Medulla oblongata (tissue), 1 donor: Measurements from ENCODE around the gene SLC12A4.
"Not testable (repeated sequence)": the region's sequence is repeated elsewhere in the genome, so short reads cannot be mapped to it uniquely, and the experiment has no call there.

Experiments used
- DNase-seq: peaks from one replicate; pipeline ENCODE4 v3.0.0-alpha.2; 2015; ENCODE audit errors: extremely low spot score

Gene SLC12A4

GRCh38 chr16:67987460-67988160, 19.2 kb upstream of the SLC12A4 start:
- DNase-seq, result peak; percentile 69

DNA sequence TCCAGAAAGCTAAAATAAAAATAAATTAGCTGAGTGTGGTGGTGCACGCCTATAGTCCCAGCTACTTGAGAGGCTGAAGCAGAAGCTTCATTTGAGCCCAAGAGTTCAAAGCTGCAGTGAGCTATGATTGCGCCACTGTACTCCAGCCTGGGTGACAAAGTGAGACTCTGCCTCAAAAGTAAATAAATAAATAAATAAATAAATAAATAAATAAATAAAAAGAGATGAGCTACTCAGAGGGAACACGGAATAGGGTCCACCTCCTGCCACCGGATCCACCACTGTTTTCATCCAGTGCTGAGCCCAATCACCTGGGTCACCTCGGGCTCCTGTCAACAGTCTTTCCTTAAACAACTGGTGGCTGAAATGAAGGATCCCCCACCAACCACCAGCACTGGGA, 18.5 kb upstream of the SLC12A4 start:
- no peak for DNase-seq

DNA sequence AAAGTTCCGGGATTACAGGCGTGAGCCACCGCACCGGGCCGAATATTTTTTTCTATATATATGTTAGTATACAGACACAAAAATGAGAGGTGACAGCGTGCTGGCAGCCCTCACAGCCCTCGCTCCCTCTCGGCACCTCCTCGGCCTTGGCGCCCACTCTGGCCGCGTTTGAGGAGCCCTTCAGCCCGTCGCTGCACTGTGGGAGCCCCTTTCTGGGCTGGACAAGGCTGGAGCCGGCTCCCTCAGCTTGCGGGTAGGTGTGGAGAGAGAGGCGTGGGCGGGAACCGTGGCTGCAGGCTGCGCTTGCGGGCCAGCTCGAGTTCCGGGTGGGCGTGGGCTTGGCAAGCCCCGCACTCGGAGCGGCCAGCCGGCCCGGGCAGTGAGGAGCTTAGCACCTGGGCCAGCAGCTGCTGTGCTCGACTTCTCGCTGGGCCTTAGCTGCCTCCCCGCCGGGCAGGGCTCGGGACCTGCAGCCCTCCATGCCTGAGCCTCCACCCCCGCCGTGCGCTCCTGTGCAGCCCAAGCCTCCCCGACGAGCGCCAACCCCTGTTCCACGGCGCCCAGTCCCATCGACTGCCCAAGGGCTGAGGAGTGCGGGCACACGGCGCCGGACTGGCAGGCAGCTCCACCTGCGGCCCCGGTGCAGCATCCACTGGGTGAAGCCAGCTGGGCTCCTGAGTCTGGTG, 13.7 kb upstream of the SLC12A4 start:
- DNase-seq, result no peak

DNA sequence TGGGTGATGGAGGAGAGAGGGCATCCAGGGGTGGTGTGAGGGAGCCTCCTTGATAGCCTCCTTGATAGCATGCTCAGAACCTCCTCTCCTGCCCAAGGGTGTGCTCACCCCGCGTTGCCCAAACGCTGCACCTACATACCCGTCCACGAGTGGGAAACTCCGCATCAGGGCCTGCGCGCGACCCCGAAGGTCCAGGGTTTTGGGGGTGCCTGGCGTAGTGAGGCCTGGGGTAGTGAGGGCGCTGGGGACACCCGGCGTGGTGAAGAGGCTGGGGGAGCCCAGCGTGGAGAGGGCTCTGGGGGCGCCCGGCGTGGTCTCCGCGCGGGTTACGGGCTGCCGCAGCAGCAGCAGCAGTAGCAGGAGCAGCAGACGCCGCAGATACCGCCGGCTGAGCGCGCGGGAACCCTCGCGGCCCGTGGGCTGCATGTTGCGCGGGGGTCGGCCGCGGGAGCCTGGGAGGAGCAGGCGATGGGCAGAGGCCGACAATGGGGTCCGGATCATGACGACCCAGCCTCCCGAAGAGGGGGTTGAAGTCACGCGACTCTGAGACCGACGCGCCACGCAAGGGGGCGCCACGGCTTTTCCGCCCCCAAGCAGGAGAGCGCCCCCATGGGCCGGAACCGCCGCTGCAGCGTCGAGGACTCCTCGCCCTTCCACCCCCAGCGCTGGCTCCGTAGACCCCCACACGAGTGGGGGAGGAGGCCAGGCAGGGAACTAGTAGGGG, 11.7 kb upstream of the SLC12A4 start, which contains the start of gene DPEP3:
DPEP3 (minus strand) TSS at position 545 of the 724 bp plus-strand sequence; CDS start at position 426, 119 bp downstream.
- no peak for DNase-seq

DNA sequence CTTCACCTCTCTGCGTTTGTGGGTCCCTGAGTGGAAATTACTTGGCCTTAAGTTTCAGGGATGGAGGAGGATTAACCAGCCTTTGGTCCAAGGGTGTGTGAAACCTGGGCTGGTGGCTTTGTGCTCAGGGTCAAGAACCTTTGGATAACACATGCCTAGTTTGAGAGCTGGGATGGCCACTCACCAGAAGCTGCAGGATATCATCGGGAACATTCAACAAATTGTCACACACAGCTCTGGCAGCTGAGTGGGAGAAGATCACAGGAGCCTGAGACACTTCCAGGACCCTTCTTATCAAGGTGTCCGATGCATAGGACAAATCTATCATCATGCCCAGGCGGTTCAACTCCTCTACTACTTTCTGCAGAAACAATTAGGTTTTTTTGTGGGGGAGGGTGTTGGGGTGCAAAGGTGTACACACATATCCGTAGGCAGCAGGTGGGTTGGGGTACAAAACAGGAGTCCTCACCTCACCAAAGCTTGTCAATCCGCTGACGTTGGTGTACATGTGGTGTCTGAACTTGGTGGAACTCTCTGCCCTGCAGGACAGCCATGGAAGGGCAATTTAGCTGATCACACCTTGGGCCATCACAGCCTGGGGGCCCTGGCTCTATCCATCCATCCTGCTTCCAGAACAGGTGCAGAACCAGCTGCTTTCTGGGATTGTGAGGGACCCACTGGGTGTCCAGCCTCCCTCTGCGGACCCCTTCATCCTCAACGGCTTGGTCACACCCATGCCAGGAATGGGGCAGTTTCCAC, 9.2 kb upstream of the SLC12A4 start:
- no peak for DNase-seq

GRCh38 chr16:67977005-67977404, 8.6 kb upstream of the SLC12A4 start:
- DNase-seq, result no peak

- no peak for DNase-seq
These were observed 7.8 kb upstream of the SLC12A4 start for GRCh38 chr16:67976205-67976604.

- DNase-seq, result no peak
These were observed 7.1 kb upstream of the SLC12A4 start for GRCh38 chr16:67975321-67976105.

GRCh38 chr16:67972285-67972684, 3.8 kb upstream of the SLC12A4 start:
- DNase-seq, result not testable (repeated sequence)

DNA sequence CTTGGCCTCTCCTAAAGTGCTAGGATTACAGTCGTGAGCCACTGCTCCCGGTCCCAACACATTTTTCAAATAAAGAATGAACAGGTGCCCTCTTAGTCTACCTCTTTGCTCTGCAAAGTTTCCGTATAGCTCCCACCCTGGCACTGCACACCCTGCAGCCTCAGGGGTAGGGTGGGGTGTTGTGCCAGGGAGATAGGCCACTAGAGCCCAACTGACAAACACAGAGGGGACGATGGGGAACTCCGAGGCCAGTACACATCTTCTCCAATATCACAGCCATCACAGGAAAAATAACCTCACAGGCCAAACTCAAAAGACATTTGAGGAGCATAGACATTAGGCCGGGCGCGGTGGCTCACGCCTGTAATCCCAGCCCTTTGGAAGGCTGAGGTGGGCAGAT, 2.7 kb upstream of the SLC12A4 start:
- DNase-seq, result no peak

GRCh38 chr16:67969254-67970039, 1.0 kb upstream of the SLC12A4 start:
- DNase-seq, result no peak

DNA sequence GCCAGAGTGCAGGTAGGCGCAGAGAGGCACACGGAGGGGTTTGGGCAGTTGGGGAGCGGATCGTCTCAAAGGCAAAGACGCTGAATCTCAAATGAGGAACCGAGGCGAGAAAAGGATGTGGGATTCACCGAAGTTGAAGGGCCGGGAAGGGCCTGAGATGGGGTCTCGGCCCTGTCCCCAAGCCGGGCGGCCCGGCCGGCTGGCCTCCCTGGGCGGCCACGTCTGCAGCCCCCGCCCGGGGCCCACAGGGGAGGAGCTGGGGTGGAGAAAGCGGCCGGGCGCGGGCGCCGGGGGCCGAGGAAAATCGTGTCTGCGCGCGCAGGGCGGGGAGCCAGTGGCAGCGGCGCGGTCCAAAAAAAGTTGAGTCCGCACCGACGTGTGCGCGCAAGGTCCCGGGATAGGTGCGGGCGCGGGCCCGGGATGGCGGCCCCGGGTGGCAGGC, 458 bp downstream of the SLC12A4 start:
- no peak for DNase-seq

DNA sequence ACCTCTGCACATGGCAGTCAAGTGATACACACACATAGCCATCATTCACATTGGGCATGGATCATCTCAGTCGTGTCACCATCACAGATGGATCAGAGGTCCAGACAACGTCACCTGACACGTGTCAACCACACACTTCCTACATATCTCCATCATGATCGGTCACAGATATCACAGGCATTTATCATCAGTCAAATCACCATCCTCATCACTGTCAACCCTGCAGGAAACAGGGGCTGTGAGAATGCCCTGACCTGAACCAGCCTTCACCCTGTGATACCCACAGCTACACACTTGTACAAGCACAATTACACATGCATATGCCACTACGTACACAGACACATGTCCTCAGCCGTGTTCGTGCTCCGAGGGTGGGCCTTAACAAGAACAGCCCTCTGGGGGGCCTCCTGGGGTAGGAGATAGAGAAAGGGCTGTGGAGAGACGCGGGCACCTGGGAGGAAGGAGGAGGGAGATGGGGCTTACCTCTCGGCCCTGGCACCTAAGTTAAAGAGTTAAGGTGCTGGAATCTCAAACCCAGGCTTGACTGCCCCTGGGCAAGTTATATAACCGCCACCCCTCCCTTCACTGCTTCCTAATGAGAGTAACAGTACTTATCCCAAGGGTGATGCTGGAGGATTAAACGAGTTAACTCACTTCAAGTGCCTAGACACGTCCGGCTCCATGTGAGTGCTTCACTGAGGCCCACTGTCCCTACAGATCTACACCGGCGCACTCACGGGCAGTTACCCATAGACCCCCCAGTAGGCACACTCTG, 1.1 kb downstream of the SLC12A4 start:
- DNase-seq, result no peak

DNA sequence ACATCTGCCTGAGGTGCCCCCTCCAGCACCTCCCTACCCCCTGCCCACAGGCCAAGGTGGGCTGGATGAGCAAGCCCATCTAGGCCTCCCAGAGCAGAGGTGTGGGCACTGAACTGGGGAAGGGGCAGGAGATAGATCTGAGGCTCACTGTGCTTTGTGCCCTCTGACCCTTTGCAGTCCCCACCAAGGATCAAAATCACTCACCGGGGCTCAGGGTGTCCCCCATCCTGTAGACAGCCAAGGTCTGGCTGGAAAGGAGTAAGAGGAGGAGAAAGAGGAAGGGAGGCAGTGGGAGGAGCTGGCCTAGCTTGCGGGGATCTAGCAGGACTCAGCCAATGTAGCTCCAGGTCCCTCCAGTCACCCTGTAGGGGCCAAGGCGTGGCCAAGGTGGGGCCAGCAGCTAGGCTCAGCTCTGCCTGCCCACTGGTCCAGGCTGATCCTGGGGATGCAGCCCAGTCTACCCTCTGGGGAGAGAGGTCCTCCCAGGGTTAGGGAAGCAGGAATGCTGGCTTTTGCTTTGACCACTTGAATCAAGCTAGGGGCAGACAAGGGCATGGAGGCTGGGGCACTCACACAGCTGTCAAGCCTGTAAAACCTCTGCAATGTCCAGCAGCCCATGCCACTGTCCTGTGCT, 1.8 kb downstream of the SLC12A4 start:
- DNase-seq, result no peak

GRCh38 chr16:67965668-67966548, 2.5 kb downstream of the SLC12A4 start:
- DNase-seq, result no peak

DNA sequence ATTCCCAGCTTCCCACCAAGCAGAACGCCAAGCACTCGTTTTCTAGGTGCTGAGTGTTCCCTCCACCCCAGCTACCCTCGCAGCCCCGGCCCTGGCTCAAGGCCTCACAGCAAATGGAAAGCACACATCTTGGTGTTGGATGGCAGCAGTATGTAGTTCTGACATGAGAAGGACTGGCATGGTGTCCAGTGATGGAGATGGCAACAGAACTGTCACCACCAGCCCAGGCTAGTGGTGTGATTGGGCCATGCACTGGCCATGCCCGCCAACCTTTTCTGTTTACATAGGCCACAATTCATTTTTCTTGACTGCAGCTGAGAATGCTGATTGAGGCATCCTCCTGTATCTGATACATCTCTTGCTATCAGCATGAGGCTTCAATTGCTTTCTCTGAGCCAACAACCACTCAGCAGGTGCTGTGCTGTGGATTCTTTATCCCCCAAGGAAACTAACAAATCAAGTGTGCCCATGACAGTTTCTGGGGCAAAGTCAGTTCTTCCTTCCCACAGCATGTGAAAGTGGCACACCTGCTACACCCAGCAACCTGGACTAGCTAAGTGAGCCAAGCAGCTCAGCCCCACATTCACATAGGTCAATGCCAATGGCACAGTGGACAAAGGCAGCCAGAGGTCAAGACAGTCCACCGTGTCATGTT, 3.8 kb downstream of the SLC12A4 start:
- DNase-seq, result no peak

GRCh38 chr16:67963662-67964321, 4.6 kb downstream of the SLC12A4 start:
- DNase-seq, result no peak
